SH-SY5Y (cell line): ENCODE data around the gene ATG14.

Source experiments
- GATA2 ChIP-seq: IDR thresholded peaks from 2 replicates; pipeline ENCODE4 v1.6.1; 2011; ENCODE audit warnings: mild to moderate bottlenecking, low read depth, low read length
- GATA3 ChIP-seq: IDR thresholded peaks from 2 replicates; pipeline ENCODE4 v1.6.1; 2011; ENCODE audit warnings: low read depth, mild to moderate bottlenecking, low read length, moderate library complexity

GRCh38 chr14:55458800-55459515 lies 47.3 kb upstream of the ATG14 start:
- TF ChIP-seq GATA3, result no peak
- no peak for TF ChIP-seq GATA2
